ENCODE measurements around the gene RPL36AL.

Gene RPL36AL

DNA sequence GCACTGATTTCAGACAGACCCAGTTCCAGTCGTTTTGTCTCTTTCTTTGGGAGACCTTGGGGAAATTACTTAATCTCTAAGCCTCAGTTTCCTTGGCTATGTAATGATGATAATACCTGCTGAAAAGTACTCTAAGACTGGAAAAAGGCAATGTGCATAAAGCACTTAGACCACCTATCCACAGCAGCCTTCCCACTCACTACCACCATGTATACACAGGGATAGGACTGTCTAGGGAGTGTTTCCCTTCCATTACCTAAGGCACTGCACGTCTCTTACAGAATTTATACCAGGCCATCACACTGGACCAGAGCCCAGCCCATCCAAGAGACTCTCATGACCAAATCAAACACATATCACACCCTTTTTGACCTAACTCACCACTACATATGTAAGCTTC lies 40.6 kb downstream of the RPL36AL start:
- DNase-seq = no peak

DNA sequence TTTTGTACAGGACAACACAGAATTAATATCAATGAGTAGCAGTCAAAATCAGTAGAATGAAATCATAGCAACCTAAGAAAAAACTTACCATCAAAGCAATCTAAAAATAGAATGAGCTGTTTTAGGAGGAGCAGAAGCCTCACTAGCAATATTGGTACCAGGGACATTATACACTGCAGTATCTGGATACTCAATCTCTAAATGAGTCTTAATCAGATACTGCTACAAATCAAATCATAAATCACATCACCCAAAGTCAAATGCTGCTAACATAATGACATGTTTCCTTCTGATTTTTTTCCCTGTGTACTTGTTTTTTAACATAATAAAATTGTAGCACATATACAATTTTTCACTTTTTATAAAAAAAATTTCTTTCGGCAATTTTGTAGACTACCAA lies 42.3 kb downstream of the RPL36AL start:
- no peak for DNase-seq

DNA sequence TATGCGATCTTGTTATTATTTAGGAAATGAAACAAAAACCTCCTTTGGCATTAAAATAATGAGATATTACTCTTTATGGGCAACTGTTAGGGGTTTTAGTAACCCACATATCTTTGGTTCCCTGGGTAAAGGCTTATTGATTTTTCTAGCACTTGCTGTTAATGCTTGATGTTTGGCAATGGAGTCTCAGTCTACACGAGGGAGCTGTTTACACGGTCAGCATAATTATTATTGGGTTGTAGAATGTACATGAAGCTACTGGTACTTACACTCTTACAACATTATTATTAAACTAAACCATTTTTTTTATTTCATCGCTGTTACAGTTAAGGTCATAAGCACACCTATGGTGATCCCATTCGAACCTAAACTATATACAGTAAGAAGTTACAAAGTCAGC lies 46.4 kb downstream of the RPL36AL start:
- no peak for DNase-seq

DNA sequence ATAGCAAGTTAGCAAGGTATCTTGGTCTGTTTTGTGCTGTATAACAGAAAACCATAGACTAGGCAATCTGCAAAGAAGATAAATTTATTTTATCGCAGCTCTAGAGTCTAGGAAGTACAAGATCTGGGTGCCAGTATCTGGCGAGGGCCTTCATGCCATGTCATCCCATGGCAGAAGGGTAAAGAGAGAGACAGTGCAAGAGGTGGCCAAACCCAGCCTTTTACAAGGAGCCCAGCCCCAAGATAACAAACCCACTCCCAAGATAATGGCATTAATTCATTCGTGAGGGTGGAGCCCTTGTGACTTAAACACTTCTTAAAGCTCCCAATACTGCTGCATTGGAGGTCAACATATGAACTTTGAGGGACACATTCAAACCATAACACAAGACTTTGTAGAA lies 51.1 kb downstream of the RPL36AL start:
- no peak for DNase-seq
